Esophagus muscularis mucosa (tissue), 3 donors: ENCODE data around the gene ELOA2.

ENCODE experiments used
- CTCF ChIP-seq, 3 experiments: fragments of 200-600 bp in 2 of 3; fragments of 450-650 bp in 1 of 3; sonication (generic) in 2 of 3; IDR thresholded peaks; one replicate each; pipeline ENCODE4 v1.5.1; 2017 to 2019; ENCODE audit warnings: antibody characterized with exemption in 3 of 3, mild to moderate bottlenecking in 2 of 3, moderate library complexity in 1 of 3
- POLR2AphosphoS5 ChIP-seq, 2 donors: sonication (generic); formaldehyde crosslinking; IDR thresholded peaks; one replicate each; pipeline ENCODE4 v1.6.1; 2017; ENCODE audit warnings: antibody characterized with exemption in 2 of 2

GRCh38 chr18:47032945-47033344 lies 2.5 kb downstream of the ELOA2 start:
- TF ChIP-seq CTCF (IDR thresholded peaks at IDR 0.05), result no peak
- no peak for TF ChIP-seq POLR2AphosphoS5 (IDR thresholded peaks at IDR 0.05)
